ENCODE data around the gene TIMM17A. TPM values are rescaled to one million over a fixed set of nuclear protein-coding genes. Genes with fewer than 3 reads are reported as not detected.
"Not testable (repeated sequence)": the region's sequence is repeated elsewhere in the genome, so short reads cannot be mapped to it uniquely, and the experiment has no call there.

Gene TIMM17A
- total RNA-seq, 1 experiment from 2014 or later: 112 TPM

DNA sequence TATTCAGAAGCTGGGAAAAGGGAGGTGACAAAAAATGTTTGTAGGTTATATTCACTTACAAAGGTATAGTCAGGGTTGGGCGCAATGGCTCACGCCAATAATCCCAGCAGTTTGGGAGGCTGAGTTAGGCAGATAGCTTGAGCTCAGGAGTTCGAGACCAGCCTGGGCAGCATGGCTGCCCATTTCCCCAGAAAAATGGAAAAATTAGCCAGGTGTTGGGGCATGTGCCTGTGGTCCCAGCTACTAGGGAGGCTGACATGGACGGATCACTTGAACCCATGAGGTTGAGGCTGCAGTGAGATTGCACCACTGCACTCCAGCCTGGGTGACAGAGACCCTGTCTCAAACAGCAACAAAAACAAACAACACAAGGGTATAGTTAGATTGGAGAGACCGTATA, 3.0 kb downstream of the TIMM17A start:
- Histone ChIP-seq H3K36me3 (ENCODE audit: insufficient read depth, low read length, poor library complexity, severe bottlenecking) (peaks cover 47% of the 10 kb centered on the region), H3K9me3 (ENCODE audit: low read depth, low read length, poor library complexity, severe bottlenecking) (no peaks in the 10 kb centered on the region), H3K4me3 (ENCODE audit: low read depth, low read length, poor library complexity, severe bottlenecking) (no peak overlapping the region), H3K27ac (ENCODE audit: low read depth, low read length, poor library complexity, severe bottlenecking) (no peak overlapping the region), H3K27me3 (replicated peaks; ENCODE audit: insufficient read depth, low read depth, low read length, poor library complexity) (no peaks in the 10 kb centered on the region), H3K4me1 (ENCODE audit: insufficient read depth, low read length, poor library complexity, severe bottlenecking) (peaks cover 4% of the 10 kb centered on the region)
- intact Hi-C loops (cut with micrococcal nuclease; ENCODE audit: unreplicated experiment): no loop called here
- DNase-seq (ENCODE audit: low spot score): no peak
- POLR2A ChIA-PET (ENCODE audit: low non-redundant PET): interaction anchor here (0.7 kb wide), 1 partner anchor 380 kb away, joined by 4 read pairs; no protein-coding TSS in a partner anchor
- no TSS peak for BruUV-seq (replicated peaks)
- TF ChIP-seq, protein P1, sequence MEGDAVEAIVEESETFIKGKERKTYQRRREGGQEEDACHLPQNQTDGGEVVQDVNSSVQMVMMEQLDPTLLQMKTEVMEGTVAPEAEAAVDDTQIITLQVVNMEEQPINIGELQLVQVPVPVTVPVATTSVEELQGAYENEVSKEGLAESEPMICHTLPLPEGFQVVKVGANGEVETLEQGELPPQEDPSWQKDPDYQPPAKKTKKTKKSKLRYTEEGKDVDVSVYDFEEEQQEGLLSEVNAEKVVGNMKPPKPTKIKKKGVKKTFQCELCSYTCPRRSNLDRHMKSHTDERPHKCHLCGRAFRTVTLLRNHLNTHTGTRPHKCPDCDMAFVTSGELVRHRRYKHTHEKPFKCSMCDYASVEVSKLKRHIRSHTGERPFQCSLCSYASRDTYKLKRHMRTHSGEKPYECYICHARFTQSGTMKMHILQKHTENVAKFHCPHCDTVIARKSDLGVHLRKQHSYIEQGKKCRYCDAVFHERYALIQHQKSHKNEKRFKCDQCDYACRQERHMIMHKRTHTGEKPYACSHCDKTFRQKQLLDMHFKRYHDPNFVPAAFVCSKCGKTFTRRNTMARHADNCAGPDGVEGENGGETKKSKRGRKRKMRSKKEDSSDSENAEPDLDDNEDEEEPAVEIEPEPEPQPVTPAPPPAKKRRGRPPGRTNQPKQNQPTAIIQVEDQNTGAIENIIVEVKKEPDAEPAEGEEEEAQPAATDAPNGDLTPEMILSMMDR (conservative IDR thresholded peaks at IDR 0.05; ENCODE audit: low read depth, low read length): no peak
- no peak for TF ChIP-seq EZH2 (IDR thresholded peaks at IDR 0.05; ENCODE audit: borderline replicate concordance, low read depth, low read length, poor library complexity, severe bottlenecking)
- CTCF ChIA-PET: no interaction called here

DNA sequence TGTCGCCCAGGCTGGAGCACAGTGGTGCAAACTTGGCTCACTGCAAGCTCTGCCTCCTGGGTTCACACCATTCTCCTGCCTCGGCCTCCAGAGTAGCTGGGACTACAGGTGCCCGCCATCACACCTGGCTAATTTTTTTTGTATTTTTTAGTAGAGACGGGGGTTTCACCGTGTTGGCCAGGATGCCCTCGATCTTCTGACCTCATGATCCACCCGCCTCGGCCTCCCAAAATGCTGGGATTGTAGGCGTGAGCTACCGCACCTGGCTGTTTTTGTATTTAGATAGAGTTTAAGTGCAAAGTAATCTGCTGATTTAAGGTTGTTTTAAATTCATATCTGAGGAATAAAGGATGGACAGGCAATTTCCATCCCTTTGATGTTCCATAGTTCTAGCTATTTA, 7.1 kb downstream of the TIMM17A start:
- H3K9me3 ChIP-seq (ENCODE audit: low read depth, low read length, poor library complexity, severe bottlenecking); CTCF ChIA-PET; H3K4me3 ChIP-seq (ENCODE audit: low read depth, low read length, poor library complexity, severe bottlenecking); BruUV-seq (replicated peaks); POLR2A ChIA-PET (ENCODE audit: low non-redundant PET); H3K27ac ChIP-seq (ENCODE audit: low read depth, low read length, poor library complexity, severe bottlenecking); H3K27me3 ChIP-seq (replicated peaks; ENCODE audit: insufficient read depth, low read depth, low read length, poor library complexity); DNase-seq (ENCODE audit: low spot score); intact Hi-C loops (cut with micrococcal nuclease; ENCODE audit: unreplicated experiment); H3K4me1 ChIP-seq (ENCODE audit: insufficient read depth, low read length, poor library complexity, severe bottlenecking): not testable (repeated sequence)
- H3K36me3 ChIP-seq (ENCODE audit: insufficient read depth, low read length, poor library complexity, severe bottlenecking): peaks cover 75% of the 10 kb centered on the region

DNA sequence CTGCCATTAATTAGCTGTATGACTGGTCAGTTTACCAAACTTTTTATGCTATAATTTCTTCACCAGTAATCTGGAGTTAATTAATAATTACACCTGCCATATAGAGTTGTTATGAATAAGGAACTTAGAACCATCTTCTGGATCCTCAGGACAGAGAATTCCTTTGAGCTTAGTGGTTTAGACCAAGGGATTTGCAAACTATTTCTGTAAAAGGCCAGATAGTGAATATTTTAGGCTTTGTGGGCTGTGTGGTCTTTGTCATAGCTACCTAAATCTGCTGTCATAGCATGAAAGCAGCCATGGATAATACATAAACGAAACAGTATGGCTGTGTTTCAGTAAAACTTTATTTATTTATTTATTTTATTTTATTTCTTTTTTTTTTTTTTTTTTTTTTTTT, 9.0 kb downstream of the TIMM17A start:
- DNase-seq (ENCODE audit: low spot score): no peak
- CTCF ChIA-PET: interaction anchor here (0.6 kb wide), 1 partner anchor 44 kb away, joined by 3 read pairs; no protein-coding TSS in a partner anchor
- H3K4me3 ChIP-seq (ENCODE audit: low read depth, low read length, poor library complexity, severe bottlenecking): no peak overlapping the region
- intact Hi-C loops (cut with micrococcal nuclease; ENCODE audit: unreplicated experiment): no loop called here
- H3K36me3 ChIP-seq (ENCODE audit: insufficient read depth, low read length, poor library complexity, severe bottlenecking): peaks cover 75% of the 10 kb centered on the region
- H3K9me3 ChIP-seq (ENCODE audit: low read depth, low read length, poor library complexity, severe bottlenecking): no peaks in the 10 kb centered on the region
- POLR2A ChIA-PET (ENCODE audit: low non-redundant PET): no interaction called here
- TF ChIP-seq, protein P1 (conservative IDR thresholded peaks at IDR 0.05; ENCODE audit: low read depth, low read length): no peak
- TF ChIP-seq EZH2 (IDR thresholded peaks at IDR 0.05; ENCODE audit: borderline replicate concordance, low read depth, low read length, poor library complexity, severe bottlenecking): no peak
- no peaks in the 10 kb centered on the region for H3K4me1 ChIP-seq (ENCODE audit: insufficient read depth, low read length, poor library complexity, severe bottlenecking)
- no peaks in the 10 kb centered on the region for H3K27me3 ChIP-seq (replicated peaks; ENCODE audit: insufficient read depth, low read depth, low read length, poor library complexity)
- no peak overlapping the region for H3K27ac ChIP-seq (ENCODE audit: low read depth, low read length, poor library complexity, severe bottlenecking)
- BruUV-seq (replicated peaks): no TSS peak

DNA sequence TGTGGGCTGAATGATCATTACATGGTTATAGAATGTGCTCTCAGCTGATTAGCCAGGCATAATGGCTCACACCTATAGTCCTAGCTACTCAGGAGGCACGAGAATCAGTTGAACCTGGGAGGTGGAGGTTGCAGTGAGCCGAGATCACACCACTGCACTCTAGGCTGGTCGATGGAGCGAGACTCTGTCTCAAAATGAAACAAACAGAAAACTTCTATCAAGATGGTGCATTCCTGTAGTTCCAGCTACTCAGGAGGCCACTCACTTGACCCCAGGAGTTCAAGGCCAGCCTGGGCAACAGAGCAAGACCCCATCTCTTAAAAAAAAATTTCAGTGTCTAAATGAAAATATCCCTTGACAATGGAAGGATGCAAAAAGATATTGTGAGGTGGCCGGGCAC, 10.9 kb downstream of the TIMM17A start:
- BruUV-seq (replicated peaks): no TSS peak
- CTCF ChIA-PET: no interaction called here
- Histone ChIP-seq H3K27ac (ENCODE audit: low read depth, low read length, poor library complexity, severe bottlenecking) (no peak overlapping the region), H3K4me3 (ENCODE audit: low read depth, low read length, poor library complexity, severe bottlenecking) (no peak overlapping the region), H3K9me3 (ENCODE audit: low read depth, low read length, poor library complexity, severe bottlenecking) (no peaks in the 10 kb centered on the region), H3K27me3 (replicated peaks; ENCODE audit: insufficient read depth, low read depth, low read length, poor library complexity) (no peaks in the 10 kb centered on the region), H3K36me3 (ENCODE audit: insufficient read depth, low read length, poor library complexity, severe bottlenecking) (peaks cover 86% of the 10 kb centered on the region), H3K4me1 (ENCODE audit: insufficient read depth, low read length, poor library complexity, severe bottlenecking) (no peaks in the 10 kb centered on the region)
- DNase-seq (ENCODE audit: low spot score): no peak
- no peak for TF ChIP-seq EZH2 (IDR thresholded peaks at IDR 0.05; ENCODE audit: borderline replicate concordance, low read depth, low read length, poor library complexity, severe bottlenecking)
- TF ChIP-seq, protein P1 (conservative IDR thresholded peaks at IDR 0.05; ENCODE audit: low read depth, low read length): no peak
- POLR2A ChIA-PET (ENCODE audit: low non-redundant PET): no interaction called here
- intact Hi-C loops (cut with micrococcal nuclease; ENCODE audit: unreplicated experiment): no loop called here
